ENCODE results near the gene TCF25.
"Not testable (repeated sequence)": the region's sequence is repeated elsewhere in the genome, so short reads cannot be mapped to it uniquely, and the experiment has no call there.

DNA sequence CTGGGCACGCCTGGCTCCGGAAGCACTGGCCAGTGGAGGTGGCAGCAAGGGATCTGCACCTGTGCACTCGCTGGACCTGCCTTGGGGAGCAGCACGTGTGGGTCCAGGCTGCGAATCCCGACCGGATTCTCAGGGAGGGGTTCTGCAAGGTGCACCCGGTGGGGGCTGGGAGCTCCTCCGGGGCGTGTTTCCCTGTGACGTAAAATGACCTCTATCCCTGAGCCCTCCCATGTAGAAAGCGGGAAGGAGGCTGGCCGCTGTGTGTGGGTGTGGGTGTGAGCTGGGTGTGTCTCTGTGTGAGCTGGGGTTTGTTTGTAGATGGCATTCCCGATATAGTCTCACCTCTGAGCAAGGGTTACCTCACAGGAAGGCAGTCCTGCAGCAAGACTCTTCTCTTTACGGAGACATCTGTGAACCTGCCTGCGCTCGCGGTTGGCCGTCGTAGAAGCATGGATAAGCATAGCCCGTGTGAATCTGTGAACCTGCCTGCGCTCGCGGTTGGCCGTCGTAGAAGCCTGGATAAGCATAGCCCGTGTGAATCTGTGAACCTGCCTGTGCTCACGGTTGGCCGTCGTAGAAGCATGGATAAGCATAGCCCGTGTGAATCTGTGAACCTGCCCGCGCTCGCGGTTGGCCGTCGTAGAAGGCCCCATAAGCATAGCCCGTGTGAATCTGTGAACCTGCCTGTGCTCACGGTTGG is 39.6 kb upstream of the TCF25 start:
- TF ChIP-seq, protein P1, sequence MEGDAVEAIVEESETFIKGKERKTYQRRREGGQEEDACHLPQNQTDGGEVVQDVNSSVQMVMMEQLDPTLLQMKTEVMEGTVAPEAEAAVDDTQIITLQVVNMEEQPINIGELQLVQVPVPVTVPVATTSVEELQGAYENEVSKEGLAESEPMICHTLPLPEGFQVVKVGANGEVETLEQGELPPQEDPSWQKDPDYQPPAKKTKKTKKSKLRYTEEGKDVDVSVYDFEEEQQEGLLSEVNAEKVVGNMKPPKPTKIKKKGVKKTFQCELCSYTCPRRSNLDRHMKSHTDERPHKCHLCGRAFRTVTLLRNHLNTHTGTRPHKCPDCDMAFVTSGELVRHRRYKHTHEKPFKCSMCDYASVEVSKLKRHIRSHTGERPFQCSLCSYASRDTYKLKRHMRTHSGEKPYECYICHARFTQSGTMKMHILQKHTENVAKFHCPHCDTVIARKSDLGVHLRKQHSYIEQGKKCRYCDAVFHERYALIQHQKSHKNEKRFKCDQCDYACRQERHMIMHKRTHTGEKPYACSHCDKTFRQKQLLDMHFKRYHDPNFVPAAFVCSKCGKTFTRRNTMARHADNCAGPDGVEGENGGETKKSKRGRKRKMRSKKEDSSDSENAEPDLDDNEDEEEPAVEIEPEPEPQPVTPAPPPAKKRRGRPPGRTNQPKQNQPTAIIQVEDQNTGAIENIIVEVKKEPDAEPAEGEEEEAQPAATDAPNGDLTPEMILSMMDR (IDR thresholded peaks at IDR 0.05), result not testable (repeated sequence)
- TF ChIP-seq POLR2A (IDR thresholded peaks at IDR 0.05), result not testable (repeated sequence)

Data from thyroid gland (tissue), 4 donors.